ENCODE measurements around the gene NEGR1. TPM values are rescaled to one million over a fixed set of nuclear protein-coding genes. Genes with fewer than 3 reads are reported as not detected.

The NEGR1 gene
- total RNA-seq, 4 donors from 2014 or later: 34.5 to 58.8 (median 48.5) TPM

GRCh38 chr1:72056516-72056915, 225.8 kb downstream of the NEGR1 start:
- Histone ChIP-seq H3K27ac (replicated peaks in 1 of 4) (no peak overlapping the region), H3K4me3 (no peak overlapping the region), H3K36me3 (no peaks in the 10 kb centered on the region), H3K4me1 (peaks cover 0 to 6% (median 3%) of the 10 kb centered on the region in 4 donors), H3K27me3 (no peaks in the 10 kb centered on the region), H3K9me3 (no peaks in the 10 kb centered on the region)
- no peak for TF ChIP-seq EP300 (IDR thresholded peaks at IDR 0.05)
- no peak for TF ChIP-seq POLR2A (IDR thresholded peaks at IDR 0.05; ENCODE audit: low read depth)
- TF ChIP-seq POLR2AphosphoS5 (IDR thresholded peaks at IDR 0.05): no peak
- no peak for TF ChIP-seq CTCF (IDR thresholded peaks at IDR 0.05)
- 89% methylated on average over 2 of the region's 2 CpGs for WGBS
- DNase-seq (ENCODE audit: extremely low spot score): no peak
- intact Hi-C loops (cut with DNase I): no loop called here

- Histone ChIP-seq H3K27me3 (no peaks in the 10 kb centered on the region), H3K4me1 (peaks cover 0 to 8% (median 2%) of the 10 kb centered on the region in 4 donors), H3K27ac (replicated peaks in 1 of 4) (no peak overlapping the region), H3K4me3 (no peak overlapping the region), H3K9me3 (no peaks in the 10 kb centered on the region), H3K36me3 (no peaks in the 10 kb centered on the region)
- intact Hi-C loops (cut with DNase I): no loop called here
- DNase-seq (ENCODE audit: extremely low spot score): no peak
- WGBS: 46% methylated on average over 2 of the region's 2 CpGs
- TF ChIP-seq POLR2A (IDR thresholded peaks at IDR 0.05; ENCODE audit: low read depth) (no peak), CTCF (IDR thresholded peaks at IDR 0.05) (no peak), EP300 (IDR thresholded peaks at IDR 0.05) (no peak), POLR2AphosphoS5 (IDR thresholded peaks at IDR 0.05) (no peak)
Observed at GRCh38 chr1:72051538-72051937, 230.8 kb downstream of the NEGR1 start.

GRCh38 chr1:72050551-72050950, 231.8 kb downstream of the NEGR1 start:
- H3K9me3 ChIP-seq: no peaks in the 10 kb centered on the region
- no peak overlapping the region for H3K4me3 ChIP-seq
- no peaks in the 10 kb centered on the region for H3K27me3 ChIP-seq
- peaks cover 0 to 8% (median 2%) of the 10 kb centered on the region in 4 donors for H3K4me1 ChIP-seq
- intact Hi-C loops (cut with DNase I): no loop called here
- no peaks in the 10 kb centered on the region for H3K36me3 ChIP-seq
- no peak for TF ChIP-seq CTCF (IDR thresholded peaks at IDR 0.05)
- no peak for TF ChIP-seq EP300 (IDR thresholded peaks at IDR 0.05)
- TF ChIP-seq POLR2A (IDR thresholded peaks at IDR 0.05; ENCODE audit: low read depth): no peak
- no peak for TF ChIP-seq POLR2AphosphoS5 (IDR thresholded peaks at IDR 0.05)
- no peak overlapping the region for H3K27ac ChIP-seq (replicated peaks in 1 of 4)
- DNase-seq (ENCODE audit: extremely low spot score): no peak

- Histone ChIP-seq H3K27ac (replicated peaks in 1 of 4) (no peak overlapping the region), H3K27me3 (no peaks in the 10 kb centered on the region), H3K4me1 (no peaks in the 10 kb centered on the region), H3K36me3 (no peaks in the 10 kb centered on the region), H3K9me3 (no peaks in the 10 kb centered on the region), H3K4me3 (no peak overlapping the region)
- TF ChIP-seq CTCF (IDR thresholded peaks at IDR 0.05): peak; percentile 33 to 49 (median 41)
- no peak for TF ChIP-seq EP300 (IDR thresholded peaks at IDR 0.05)
- no peak for DNase-seq (ENCODE audit: extremely low spot score)
- intact Hi-C loops (cut with DNase I): no loop called here
- WGBS: 71% methylated on average over 3 of the region's 3 CpGs
Observed at GRCh38 chr1:72037745-72038343, 244.5 kb downstream of the NEGR1 start.

- no peak for DNase-seq (ENCODE audit: extremely low spot score)
- Histone ChIP-seq H3K4me3 (no peak overlapping the region), H3K4me1 (no peaks in the 10 kb centered on the region), H3K9me3 (no peaks in the 10 kb centered on the region), H3K36me3 (no peaks in the 10 kb centered on the region), H3K27ac (replicated peaks in 1 of 4) (no peak overlapping the region), H3K27me3 (no peaks in the 10 kb centered on the region)
- 92% methylated on average over 8 of the region's 9 CpGs for WGBS
- intact Hi-C loops (cut with DNase I): no loop called here
- TF ChIP-seq CTCF (IDR thresholded peaks at IDR 0.05): no peak
- TF ChIP-seq POLR2A (IDR thresholded peaks at IDR 0.05; ENCODE audit: low read depth): no peak
- no peak for TF ChIP-seq POLR2AphosphoS5 (IDR thresholded peaks at IDR 0.05)
- no peak for TF ChIP-seq EP300 (IDR thresholded peaks at IDR 0.05)
Observed at GRCh38 chr1:72034827-72035226, 247.5 kb downstream of the NEGR1 start.
